Dedifferentiated amniotic fluid mesenchymal stem cell (primary cell): ENCODE results near the gene LTBP2.
A peak's percentile ranks its signal among the peaks of the same experiment; 100 is the strongest.

ENCODE experiments used
- DNase-seq: peaks from one replicate; pipeline ENCODE4 v3.0.0-alpha.2; 2016; ENCODE audit errors: extremely low spot score

Gene LTBP2

GRCh38 chr14:74638066-74638465 is 26.0 kb upstream of the LTBP2 start:
- no peak for DNase-seq

DNA sequence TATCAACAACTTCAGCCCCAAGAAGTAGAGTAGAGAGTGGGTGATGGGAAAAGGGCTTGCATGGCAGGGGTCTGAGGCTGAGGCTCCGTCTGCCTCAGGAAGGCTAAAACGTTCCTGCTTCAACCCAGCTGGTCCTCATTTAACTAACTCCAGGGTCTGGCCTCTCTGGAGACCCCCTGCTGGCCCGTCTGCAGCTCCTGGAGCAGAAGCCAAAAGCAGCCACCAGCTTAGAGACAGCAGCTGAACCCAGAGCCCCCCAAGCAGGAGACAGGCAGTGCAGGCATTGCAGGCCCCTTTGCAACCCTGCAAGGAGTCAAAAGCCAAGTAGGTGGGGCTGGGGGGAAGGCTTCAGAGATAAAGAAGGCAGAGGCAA is 25.1 kb upstream of the LTBP2 start:
- DNase-seq = no peak

- DNase-seq = no peak
These were observed 24.6 kb upstream of the LTBP2 start for GRCh38 chr14:74636424-74637177.

GRCh38 chr14:74635847-74636246 is 23.8 kb upstream of the LTBP2 start:
- no peak for DNase-seq

GRCh38 chr14:74634964-74635363 is 22.9 kb upstream of the LTBP2 start:
- DNase-seq = no peak

- DNase-seq = no peak
These were observed 22.4 kb upstream of the LTBP2 start for GRCh38 chr14:74634481-74634880.

- DNase-seq = no peak
These were observed 19.0 kb upstream of the LTBP2 start for GRCh38 chr14:74630881-74631690.

DNA sequence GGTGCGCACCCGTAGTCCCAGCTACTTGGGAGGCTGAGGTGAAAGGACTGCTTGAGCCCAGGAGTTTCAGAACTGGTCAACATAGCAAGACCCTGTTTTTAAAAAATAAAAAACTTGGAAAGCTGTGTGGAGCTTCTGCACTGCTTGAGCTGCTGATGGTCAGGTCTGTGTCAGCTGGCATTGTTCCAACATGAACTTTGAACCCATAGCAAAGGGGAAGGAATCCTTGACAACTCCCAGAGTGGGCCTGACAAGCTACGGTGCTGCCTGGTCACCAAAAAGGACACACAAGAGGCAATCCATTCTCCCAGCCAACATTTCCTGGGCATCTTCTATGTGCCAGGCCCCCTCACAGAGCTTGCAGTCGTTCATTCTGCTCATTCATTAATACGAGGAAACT is 16.4 kb upstream of the LTBP2 start:
- no peak for DNase-seq

- no peak for DNase-seq
These were observed 15.0 kb upstream of the LTBP2 start for GRCh38 chr14:74627076-74627475.

GRCh38 chr14:74622257-74622656 is 10.2 kb upstream of the LTBP2 start:
- DNase-seq = no peak

DNA sequence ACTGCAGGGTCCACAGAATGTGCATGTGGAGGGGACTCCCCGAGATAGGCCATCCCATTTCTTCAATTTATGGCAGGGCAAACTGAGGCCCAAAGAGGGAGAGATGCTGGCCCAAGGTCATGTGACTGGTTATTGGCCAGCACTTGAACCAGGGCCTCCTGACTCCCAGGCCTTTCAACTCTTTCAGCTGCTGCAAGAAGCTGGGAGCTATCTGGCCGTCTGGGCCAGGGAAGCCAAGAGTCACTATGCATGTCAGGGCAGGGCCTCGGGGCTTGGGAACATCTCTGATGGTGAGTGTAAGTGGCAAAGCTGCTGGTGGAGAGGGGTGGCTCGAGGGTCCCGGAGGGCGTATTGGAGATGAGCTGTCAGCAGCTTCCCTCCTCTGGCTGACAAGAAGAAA is 9.5 kb upstream of the LTBP2 start:
- DNase-seq = no peak

GRCh38 chr14:74620923-74621322 is 8.9 kb upstream of the LTBP2 start:
- DNase-seq = no peak

DNA sequence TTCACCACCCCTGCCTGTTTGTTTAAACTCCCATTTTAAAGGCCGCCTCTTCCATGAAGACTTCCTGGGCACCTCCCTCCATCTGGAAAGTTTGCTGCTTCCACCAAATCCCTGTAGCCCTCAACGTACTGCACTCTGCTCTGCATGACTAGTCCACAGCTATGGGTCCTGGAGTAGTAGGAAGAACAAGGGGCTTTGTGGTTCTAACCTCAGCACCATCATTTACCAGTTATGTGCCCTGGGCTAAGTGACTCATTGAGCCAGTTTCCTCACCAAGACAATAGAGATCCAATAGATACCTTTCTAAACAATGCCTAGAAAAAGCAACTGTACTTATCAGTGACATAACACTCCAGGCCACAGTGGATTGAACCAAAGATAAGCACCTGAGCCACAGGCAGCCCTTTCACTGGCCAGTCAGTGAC is 8.5 kb upstream of the LTBP2 start:
- peak; percentile 74 for DNase-seq

DNA sequence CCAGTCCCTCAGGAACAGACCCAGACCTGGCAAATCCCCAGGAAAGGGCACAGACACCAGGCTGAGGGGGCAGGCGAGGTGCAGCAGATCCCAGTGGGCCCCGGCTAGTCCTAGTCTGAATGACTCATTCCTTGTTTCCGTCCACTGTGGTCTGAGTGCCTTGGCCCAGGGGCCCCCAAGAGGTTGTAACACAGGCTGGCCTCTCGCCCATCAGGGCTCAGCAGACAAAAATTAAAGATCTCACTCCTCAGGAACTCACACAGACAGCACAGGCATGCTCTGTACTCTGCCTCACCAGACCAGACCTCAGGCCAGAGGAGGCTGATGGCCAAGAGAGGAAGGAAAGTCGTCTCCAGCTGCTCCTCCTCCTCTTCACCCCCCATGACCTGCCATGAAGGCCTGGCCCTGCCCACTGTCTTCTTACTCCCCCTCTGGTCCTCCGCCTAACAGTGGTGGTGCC is 7.7 kb upstream of the LTBP2 start:
- peak; percentile 94 for DNase-seq

GRCh38 chr14:74618078-74618952 is 6.3 kb upstream of the LTBP2 start:
- DNase-seq = no peak

- DNase-seq = no peak
These were observed 5.1 kb upstream of the LTBP2 start for GRCh38 chr14:74616996-74617700.

- no peak for DNase-seq
These were observed 4.5 kb upstream of the LTBP2 start for GRCh38 chr14:74616507-74616906.

DNA sequence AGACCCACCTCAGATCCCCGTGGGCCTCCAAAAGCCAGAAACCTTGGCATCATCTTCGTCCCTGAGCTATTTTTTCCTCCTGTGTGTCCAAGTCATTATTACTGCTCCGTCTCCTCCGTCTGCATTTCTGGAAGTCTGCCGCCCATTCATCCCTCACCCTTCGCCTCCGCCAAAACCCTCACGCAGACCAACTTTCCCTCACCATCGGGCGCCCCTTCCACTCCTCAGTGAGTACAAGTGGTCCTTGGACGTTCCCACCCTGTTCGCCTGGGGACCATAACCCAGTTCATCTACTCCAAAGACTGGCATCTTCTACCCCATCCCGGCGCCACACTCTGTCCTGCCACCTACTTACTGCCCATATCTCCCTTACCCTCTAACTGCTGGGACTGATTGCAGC is 3.7 kb upstream of the LTBP2 start:
- no peak for DNase-seq

DNA sequence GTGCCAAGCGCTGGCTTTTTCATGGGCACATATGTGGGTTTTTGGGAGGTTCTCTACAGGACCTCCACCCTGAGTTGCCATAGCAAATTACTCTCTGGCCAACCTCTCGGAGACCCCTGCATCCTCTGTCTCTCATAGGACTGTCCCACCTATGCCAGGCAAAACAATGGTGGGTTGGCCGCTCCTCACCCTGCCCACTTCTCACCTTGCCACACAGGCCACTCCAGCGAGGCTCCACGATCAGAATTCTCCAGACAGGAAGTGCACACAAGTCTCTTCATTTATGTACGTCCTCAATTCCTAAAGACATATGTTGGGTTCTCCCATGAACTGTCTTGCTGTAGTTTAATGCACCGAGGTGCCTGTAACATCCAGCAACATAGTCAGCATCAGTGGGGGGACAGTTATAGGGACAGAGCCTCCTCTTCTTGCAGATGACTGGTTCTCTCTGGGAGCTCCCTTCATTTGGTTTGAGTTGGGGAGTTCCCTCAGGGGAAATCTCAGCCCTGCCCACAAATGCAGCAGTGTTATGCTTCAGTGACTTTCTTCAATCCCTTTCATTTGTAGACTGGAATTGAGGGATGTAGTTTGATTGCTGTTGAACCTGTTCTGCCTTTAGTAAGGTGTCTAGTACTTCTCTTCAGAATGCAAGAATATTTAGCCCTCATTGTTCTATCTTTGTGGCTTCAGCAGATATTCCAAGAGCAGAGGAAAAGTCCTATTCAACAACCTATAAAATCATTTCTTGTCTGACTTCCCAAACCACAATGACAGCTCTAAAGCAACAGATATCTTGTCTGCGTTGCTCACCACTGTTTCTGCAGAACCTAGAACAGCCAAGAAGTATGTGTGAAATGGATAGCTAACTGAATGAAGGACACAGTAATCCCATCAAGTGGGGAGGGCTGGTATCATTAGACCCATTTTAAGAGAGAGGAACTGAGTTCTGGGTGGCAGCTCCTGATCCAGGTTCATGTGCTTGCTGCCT is 2.8 kb upstream of the LTBP2 start:
- DNase-seq = no peak

GRCh38 chr14:74613211-74613914 is 1.3 kb upstream of the LTBP2 start:
- no peak for DNase-seq
